NCI-H82 treated with DMSO at 0.1 percent for 48 hours (cell line): ENCODE measurements around the gene FCSK.
"Not testable (repeated sequence)": the region's sequence is repeated elsewhere in the genome, so short reads cannot be mapped to it uniquely, and the experiment has no call there.

Experiments used
- DNase-seq: peaks from one replicate; lab custom pipeline; 2025; ENCODE audit not compliant: unreplicated experiment; lab: John Stamatoyannopoulos, UW

The FCSK gene

GRCh38 chr16:70454222-70455034 is at the start of gene FCSK:
FCSK (plus strand) TSS chr16:70454595; CDS start chr16:70463191, 8,596 bp downstream.
- DNase-seq, result peak; percentile 44

- not testable (repeated sequence) for DNase-seq
These were observed 48.3 kb upstream of the FCSK start for GRCh38 chr16:70406104-70406503.

- DNase-seq, result no peak
These were observed 46.6 kb upstream of the FCSK start for GRCh38 chr16:70407811-70408274.

GRCh38 chr16:70410734-70411133 is 43.7 kb upstream of the FCSK start:
- no peak for DNase-seq

GRCh38 chr16:70412385-70412784 is 42.0 kb upstream of the FCSK start:
- no peak for DNase-seq

- not testable (repeated sequence) for DNase-seq
These were observed 40.8 kb upstream of the FCSK start for GRCh38 chr16:70413572-70413971.

GRCh38 chr16:70416748-70417616 is 37.4 kb upstream of the FCSK start:
- no peak for DNase-seq

- no peak for DNase-seq
These were observed 36.7 kb upstream of the FCSK start for GRCh38 chr16:70417661-70418060.

GRCh38 chr16:70418274-70418992 is 36.0 kb upstream of the FCSK start:
- no peak for DNase-seq

- DNase-seq, result no peak
These were observed 35.4 kb upstream of the FCSK start for GRCh38 chr16:70418993-70419318.

GRCh38 chr16:70419384-70420327 is 34.7 kb upstream of the FCSK start:
- no peak for DNase-seq

- no peak for DNase-seq
These were observed 33.4 kb upstream of the FCSK start for GRCh38 chr16:70421014-70421413.

GRCh38 chr16:70421473-70422311 is 32.7 kb upstream of the FCSK start:
- no peak for DNase-seq

GRCh38 chr16:70422543-70422942 is 31.9 kb upstream of the FCSK start:
- DNase-seq, result no peak

GRCh38 chr16:70427786-70428177 is 26.6 kb upstream of the FCSK start:
- DNase-seq, result peak; percentile 55

GRCh38 chr16:70428178-70428998 is 26.0 kb upstream of the FCSK start:
- DNase-seq, result peak; percentile 85

- no peak for DNase-seq
These were observed 24.3 kb upstream of the FCSK start for GRCh38 chr16:70429888-70430666.
